HCT116 (cell line): ENCODE results near the gene DUS4L. TPM values are rescaled to one million over a fixed set of nuclear protein-coding genes. Genes with fewer than 3 reads are reported as not detected.

Experiments used
- ATAC-seq: fragments of 200-7000 bp; cut with Tn5 transposase; 2 replicates; pipeline ENCODE4 v1.9.1; 2020; ENCODE audit warnings: mild to moderate bottlenecking, moderate library complexity
- BruUV-seq: library from RNA; stranded (reverse); fragments of 400-500 nt; replicated peaks from 2 replicates; lab custom pipeline; 2021; lab: Mats Ljungman, UMichigan
- CTCF ChIA-PET: fragments of 300-600 bp; sonication (Branson Sonifier 250); formaldehyde crosslinking; loops from one replicate; lab custom pipeline; 2021; ENCODE audit warnings: antibody characterized with exemption; lab: Charles Lee
- POLR2A ChIA-PET: fragments of 300-600, 350-600 bp; sonication (Branson Sonifier 250); formaldehyde crosslinking; loops from one replicate; lab custom pipeline; 2021; ENCODE audit warnings: antibody characterized with exemption; lab: Charles Lee
- RAD21 ChIA-PET, 2 experiments: fragments of 300-600 bp; sonication (Branson Sonifier 250); formaldehyde crosslinking; loops; one replicate each; lab custom pipeline; 2023; ENCODE audit warnings: low total read pairs in 2 of 2; ENCODE audit not compliant: uncharacterized antibody in 2 of 2, unreplicated experiment in 2 of 2, low non-redundant PET in 1 of 2; lab: Charles Lee
- DNase-seq: peaks from one replicate; pipeline ENCODE4 v3.0.0-alpha.2; 2010; ENCODE audit warnings: low read depth, low spot score
- H2AFZ ChIP-seq: fragments of 200-600 bp; shearing (Covaris generic), sonication (generic); 2 replicates; pipeline ENCODE4 v1.6.1; 2017; ENCODE audit warnings: low read depth, mixed run types, mixed read lengths, antibody characterized with exemption, low read length; ENCODE audit not compliant: poor library complexity, severe bottlenecking
- H3K27ac ChIP-seq: 2 replicates; pipeline ENCODE4 v1.5.1; 2012; ENCODE audit warnings: low read depth, low read length
- H3K27me3 ChIP-seq: fragments of 200-600 bp; sonication (generic); 2 replicates; pipeline ENCODE4 v1.6.1; 2016; ENCODE audit warnings: mixed run types, low read length, mixed read lengths; ENCODE audit not compliant: insufficient read depth
- H3K36me3 ChIP-seq, 2 experiments: fragments of 200-500 bp in 1 of 2; fragments of 200-600 bp in 1 of 2; sonication (Bioruptor generic) in 1 of 2; sonication (generic) in 1 of 2; 2 replicates each; pipeline versions ENCODE4 v1.5.1 to v1.6.1; 2014 to 2016; ENCODE audit warnings: low read length in 2 of 2, inconsistent platforms in 1 of 2, mixed read lengths in 1 of 2, mixed run types in 1 of 2; ENCODE audit not compliant: insufficient read depth in 2 of 2, control insufficient read depth in 1 of 2
- H3K4me1 ChIP-seq, 2 experiments: fragments of 200-600 bp in 1 of 2; sonication (generic) in 1 of 2; 2 replicates each; pipeline versions ENCODE4 v1.5.1 to v1.6.1; 2012 to 2017; ENCODE audit warnings: low read length in 2 of 2, inconsistent platforms in 1 of 2, mild to moderate bottlenecking in 1 of 2, mixed read lengths in 1 of 2, mixed run types in 1 of 2, moderate library complexity in 1 of 2; ENCODE audit not compliant: insufficient read depth in 2 of 2, control insufficient read depth in 1 of 2
- H3K4me2 ChIP-seq: fragments of 200-600 bp; sonication (generic); 2 replicates; pipeline ENCODE4 v1.6.1; 2017; ENCODE audit warnings: mixed run types, low read length, mixed read lengths
- H3K4me3 ChIP-seq, 2 experiments: fragments of 200-600 bp in 1 of 2; sonication (generic) in 1 of 2; replicated peaks in 1 of 2; 2 replicates each; pipeline ENCODE4 v1.5.1; 2011 to 2016; ENCODE audit warnings: low read length in 2 of 2, control low read depth in 1 of 2, low read depth in 1 of 2, mild to moderate bottlenecking in 1 of 2, mixed read lengths in 1 of 2, mixed run types in 1 of 2
- H3K79me2 ChIP-seq: fragments of 200-600 bp; sonication (generic); 2 replicates; pipeline ENCODE4 v1.6.1; 2017; ENCODE audit warnings: mild to moderate bottlenecking, mixed run types, low read length, moderate library complexity, mixed read lengths; ENCODE audit not compliant: insufficient read depth
- H3K9ac ChIP-seq: fragments of 200-600 bp; sonication (generic); 2 replicates; pipeline ENCODE4 v1.6.1; 2016; ENCODE audit warnings: low read length, mixed read lengths
- H3K9me2 ChIP-seq: fragments of 200-600 bp; sonication (generic), shearing (Covaris generic); 2 replicates; pipeline ENCODE4 v1.6.1; 2017; ENCODE audit warnings: mixed run types, mild to moderate bottlenecking, moderate library complexity; ENCODE audit not compliant: insufficient read depth
- H3K9me3 ChIP-seq, 2 experiments: fragments of 200-500 bp in 1 of 2; fragments of 200-600 bp in 1 of 2; sonication (Bioruptor generic) in 1 of 2; sonication (generic) in 1 of 2; 2 replicates each; pipeline ENCODE4 v1.6.1; 2014 to 2017; ENCODE audit warnings: low read length in 2 of 2, mixed read lengths in 2 of 2, inconsistent platforms in 1 of 2, low read depth in 1 of 2, mild to moderate bottlenecking in 1 of 2, mixed run types in 1 of 2, moderate library complexity in 1 of 2; ENCODE audit not compliant: control insufficient read depth in 1 of 2, insufficient read depth in 1 of 2
- H4K20me1 ChIP-seq: fragments of 200-600 bp; sonication (generic), shearing (Covaris generic); 2 replicates; pipeline ENCODE4 v1.6.1; 2017; ENCODE audit warnings: mixed run types, mild to moderate bottlenecking, moderate library complexity; ENCODE audit not compliant: insufficient read depth
- CEBPB ChIP-seq: IDR thresholded peaks from 2 replicates; pipeline ENCODE4 v1.6.1; 2012; ENCODE audit warnings: low read depth
- ELF1 ChIP-seq: IDR thresholded peaks from 2 replicates; pipeline ENCODE4 v1.6.1; 2012; ENCODE audit warnings: low read depth, borderline replicate concordance
- EZH2phosphoT487 ChIP-seq: fragments of 200-600 bp; IDR thresholded peaks from 2 replicates; pipeline ENCODE4 v1.6.1; 2018; ENCODE audit warnings: antibody characterized with exemption, borderline replicate concordance
- FOSL1 ChIP-seq: IDR thresholded peaks from 2 replicates; pipeline ENCODE4 v1.6.1; 2012; ENCODE audit warnings: low read depth
- JUND ChIP-seq: IDR thresholded peaks from 2 replicates; pipeline ENCODE4 v1.6.1; 2012
- POLR2A ChIP-seq: IDR thresholded peaks from 2 replicates; pipeline ENCODE4 v1.7.0; 2011; ENCODE audit warnings: borderline replicate concordance; ENCODE audit not compliant: insufficient read depth, insufficient read length; ENCODE audit errors: extremely low read depth
- POLR2AphosphoS5 ChIP-seq: IDR thresholded peaks from 2 replicates; pipeline ENCODE4 v1.6.1; 2011; ENCODE audit warnings: mild to moderate bottlenecking, low read depth, low read length, moderate library complexity
- SIN3A ChIP-seq: IDR thresholded peaks from 2 replicates; pipeline ENCODE4 v1.6.1; 2012; ENCODE audit warnings: low read depth
- SP1 ChIP-seq: IDR thresholded peaks from 2 replicates; pipeline ENCODE4 v1.6.1; 2012; ENCODE audit warnings: low read depth
- SRF ChIP-seq: IDR thresholded peaks from 2 replicates; pipeline ENCODE4 v1.6.1; 2012; ENCODE audit warnings: low read depth
- TCF7L2 ChIP-seq: IDR thresholded peaks from 2 replicates; pipeline ENCODE4 v1.7.0; 2011; ENCODE audit warnings: borderline replicate concordance, inconsistent platforms; ENCODE audit not compliant: insufficient read depth, insufficient read length; ENCODE audit errors: extremely low read depth
- YY1 ChIP-seq: IDR thresholded peaks from 2 replicates; pipeline ENCODE4 v1.6.1; 2011; ENCODE audit warnings: low read length, low read depth, moderate library complexity, mild to moderate bottlenecking; ENCODE audit not compliant: insufficient replicate concordance; ENCODE audit errors: extremely low read depth
- ZFX ChIP-seq: fragments of 450-650 bp; IDR thresholded peaks from 2 replicates; pipeline ENCODE4 v1.6.1; 2017
- ZNF274 ChIP-seq: fragments of 200-500 bp; sonication (Bioruptor generic); IDR thresholded peaks from 2 replicates; pipeline ENCODE4 v1.6.1; 2014; ENCODE audit warnings: mild to moderate bottlenecking, low read depth, low read length, inconsistent platforms
- intact Hi-C: fragments of 100-400 bp; cut with micrococcal nuclease; formaldehyde crosslinking; loops from 2 replicates; pipeline ENCODE4 v1.10.0; 2022
- total RNA-seq: library from RNA; stranded (reverse); gene quantifications from one replicate; pipeline ENCODE4 v1.2.1, GENCODE V29; 2021; ENCODE audit not compliant: unreplicated experiment
- TF ChIP-seq, protein P1 (sequence below): IDR thresholded peaks from 2 replicates; pipeline ENCODE4 v1.6.1; 2012; ENCODE audit warnings: low read depth
- TF ChIP-seq, protein P2 (sequence below), 3 experiments: fragments of 200-600 bp in 1 of 3; sonication (generic) in 1 of 3; IDR thresholded peaks in 2 of 3; conservative IDR thresholded peaks in 1 of 3; 2 replicates each; pipeline ENCODE4 v1.5.1; 2012 to 2017; ENCODE audit warnings: low read depth in 2 of 3, low read length in 2 of 3, antibody characterized with exemption in 1 of 3, borderline replicate concordance in 1 of 3, control low read depth in 1 of 3, mild to moderate bottlenecking in 1 of 3, mixed read lengths in 1 of 3, mixed run types in 1 of 3, moderate library complexity in 1 of 3; ENCODE audit not compliant: insufficient read depth in 1 of 3
- TF ChIP-seq, protein P3 (sequence below): IDR thresholded peaks from 2 replicates; pipeline ENCODE4 v1.6.1; 2012
- TF ChIP-seq, protein P4 (sequence below): IDR thresholded peaks from 2 replicates; pipeline ENCODE4 v1.6.1; 2012
- TF ChIP-seq, protein P5 (sequence below): IDR thresholded peaks from 2 replicates; pipeline ENCODE4 v1.6.1; 2011; ENCODE audit warnings: mild to moderate bottlenecking, low read length, moderate library complexity; ENCODE audit not compliant: insufficient replicate concordance; ENCODE audit errors: extremely low read depth

The DUS4L gene
- total RNA-seq, 1 experiment from 2014 or later = 12.6 TPM

DNA sequence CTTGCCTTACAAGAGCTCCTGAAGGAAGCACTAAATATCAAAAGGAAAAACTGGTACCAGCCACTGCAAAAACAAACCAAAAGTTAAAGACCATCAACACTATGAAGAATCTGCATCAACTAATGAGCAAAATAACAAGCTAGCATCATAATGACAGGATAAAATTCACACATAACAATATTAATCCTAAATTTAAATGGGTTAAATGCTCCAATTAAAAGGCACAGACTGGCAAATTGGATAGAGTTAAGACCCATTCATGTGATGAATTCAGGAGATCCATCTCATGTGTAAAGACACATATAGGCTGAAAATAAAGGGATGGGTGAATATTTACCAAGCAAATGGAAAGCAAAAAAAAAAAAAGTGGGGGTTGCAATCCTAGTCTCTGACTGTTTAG is 29.6 kb upstream of the DUS4L start:
- H3K4me2 ChIP-seq = no peak overlapping the region
- ChIA-PET POLR2A (no interaction called here), RAD21 (no interaction called here), CTCF (no interaction called here)
- intact Hi-C loops = no loop called here
- H4K20me1 ChIP-seq = no peaks in the 10 kb centered on the region
- no peaks in the 10 kb centered on the region for H3K27me3 ChIP-seq
- no peaks in the 10 kb centered on the region for H3K36me3 ChIP-seq
- H3K79me2 ChIP-seq = peaks cover 2% of the 10 kb centered on the region; the same call in 1 of the 2 replicates
- no TSS peak for BruUV-seq
- no peak overlapping the region for H3K4me3 ChIP-seq
- no peaks in the 10 kb centered on the region for H3K9me2 ChIP-seq
- no peaks in the 10 kb centered on the region; a peak in 1 of 4 replicates for H3K4me1 ChIP-seq
- no peak overlapping the region for H3K27ac ChIP-seq
- ATAC-seq (no peak), DNase-seq (no peak)
- H3K9me3 ChIP-seq = no peaks in the 10 kb centered on the region
- TF ChIP-seq SIN3A (no peak), SRF (no peak), JUND (no peak), ZNF274 (no peak), FOSL1 (no peak), CEBPB (no peak), SP1 (no peak), POLR2AphosphoS5 (no peak), ZFX (no peak), TCF7L2 (no peak), POLR2A (no peak), ELF1 (no peak), EZH2phosphoT487 (no peak), YY1 (no peak)
- TF ChIP-seq, protein P1, sequence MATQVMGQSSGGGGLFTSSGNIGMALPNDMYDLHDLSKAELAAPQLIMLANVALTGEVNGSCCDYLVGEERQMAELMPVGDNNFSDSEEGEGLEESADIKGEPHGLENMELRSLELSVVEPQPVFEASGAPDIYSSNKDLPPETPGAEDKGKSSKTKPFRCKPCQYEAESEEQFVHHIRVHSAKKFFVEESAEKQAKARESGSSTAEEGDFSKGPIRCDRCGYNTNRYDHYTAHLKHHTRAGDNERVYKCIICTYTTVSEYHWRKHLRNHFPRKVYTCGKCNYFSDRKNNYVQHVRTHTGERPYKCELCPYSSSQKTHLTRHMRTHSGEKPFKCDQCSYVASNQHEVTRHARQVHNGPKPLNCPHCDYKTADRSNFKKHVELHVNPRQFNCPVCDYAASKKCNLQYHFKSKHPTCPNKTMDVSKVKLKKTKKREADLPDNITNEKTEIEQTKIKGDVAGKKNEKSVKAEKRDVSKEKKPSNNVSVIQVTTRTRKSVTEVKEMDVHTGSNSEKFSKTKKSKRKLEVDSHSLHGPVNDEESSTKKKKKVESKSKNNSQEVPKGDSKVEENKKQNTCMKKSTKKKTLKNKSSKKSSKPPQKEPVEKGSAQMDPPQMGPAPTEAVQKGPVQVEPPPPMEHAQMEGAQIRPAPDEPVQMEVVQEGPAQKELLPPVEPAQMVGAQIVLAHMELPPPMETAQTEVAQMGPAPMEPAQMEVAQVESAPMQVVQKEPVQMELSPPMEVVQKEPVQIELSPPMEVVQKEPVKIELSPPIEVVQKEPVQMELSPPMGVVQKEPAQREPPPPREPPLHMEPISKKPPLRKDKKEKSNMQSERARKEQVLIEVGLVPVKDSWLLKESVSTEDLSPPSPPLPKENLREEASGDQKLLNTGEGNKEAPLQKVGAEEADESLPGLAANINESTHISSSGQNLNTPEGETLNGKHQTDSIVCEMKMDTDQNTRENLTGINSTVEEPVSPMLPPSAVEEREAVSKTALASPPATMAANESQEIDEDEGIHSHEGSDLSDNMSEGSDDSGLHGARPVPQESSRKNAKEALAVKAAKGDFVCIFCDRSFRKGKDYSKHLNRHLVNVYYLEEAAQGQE = no peak
- TF ChIP-seq, protein P2, sequence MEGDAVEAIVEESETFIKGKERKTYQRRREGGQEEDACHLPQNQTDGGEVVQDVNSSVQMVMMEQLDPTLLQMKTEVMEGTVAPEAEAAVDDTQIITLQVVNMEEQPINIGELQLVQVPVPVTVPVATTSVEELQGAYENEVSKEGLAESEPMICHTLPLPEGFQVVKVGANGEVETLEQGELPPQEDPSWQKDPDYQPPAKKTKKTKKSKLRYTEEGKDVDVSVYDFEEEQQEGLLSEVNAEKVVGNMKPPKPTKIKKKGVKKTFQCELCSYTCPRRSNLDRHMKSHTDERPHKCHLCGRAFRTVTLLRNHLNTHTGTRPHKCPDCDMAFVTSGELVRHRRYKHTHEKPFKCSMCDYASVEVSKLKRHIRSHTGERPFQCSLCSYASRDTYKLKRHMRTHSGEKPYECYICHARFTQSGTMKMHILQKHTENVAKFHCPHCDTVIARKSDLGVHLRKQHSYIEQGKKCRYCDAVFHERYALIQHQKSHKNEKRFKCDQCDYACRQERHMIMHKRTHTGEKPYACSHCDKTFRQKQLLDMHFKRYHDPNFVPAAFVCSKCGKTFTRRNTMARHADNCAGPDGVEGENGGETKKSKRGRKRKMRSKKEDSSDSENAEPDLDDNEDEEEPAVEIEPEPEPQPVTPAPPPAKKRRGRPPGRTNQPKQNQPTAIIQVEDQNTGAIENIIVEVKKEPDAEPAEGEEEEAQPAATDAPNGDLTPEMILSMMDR (IDR thresholded peaks at IDR 0.05 in 2 of 3, conservative IDR thresholded peaks at IDR 0.05 in 1 of 3; ENCODE audit: borderline replicate concordance in 1 of 3, insufficient read depth in 1 of 3, low read depth in 2 of 3, low read length in 2 of 3) = no peak
- TF ChIP-seq, protein P3, sequence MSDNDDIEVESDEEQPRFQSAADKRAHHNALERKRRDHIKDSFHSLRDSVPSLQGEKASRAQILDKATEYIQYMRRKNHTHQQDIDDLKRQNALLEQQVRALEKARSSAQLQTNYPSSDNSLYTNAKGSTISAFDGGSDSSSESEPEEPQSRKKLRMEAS = no peak
- TF ChIP-seq, protein P4, sequence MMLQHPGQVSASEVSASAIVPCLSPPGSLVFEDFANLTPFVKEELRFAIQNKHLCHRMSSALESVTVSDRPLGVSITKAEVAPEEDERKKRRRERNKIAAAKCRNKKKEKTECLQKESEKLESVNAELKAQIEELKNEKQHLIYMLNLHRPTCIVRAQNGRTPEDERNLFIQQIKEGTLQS = no peak
- TF ChIP-seq, protein P5, sequence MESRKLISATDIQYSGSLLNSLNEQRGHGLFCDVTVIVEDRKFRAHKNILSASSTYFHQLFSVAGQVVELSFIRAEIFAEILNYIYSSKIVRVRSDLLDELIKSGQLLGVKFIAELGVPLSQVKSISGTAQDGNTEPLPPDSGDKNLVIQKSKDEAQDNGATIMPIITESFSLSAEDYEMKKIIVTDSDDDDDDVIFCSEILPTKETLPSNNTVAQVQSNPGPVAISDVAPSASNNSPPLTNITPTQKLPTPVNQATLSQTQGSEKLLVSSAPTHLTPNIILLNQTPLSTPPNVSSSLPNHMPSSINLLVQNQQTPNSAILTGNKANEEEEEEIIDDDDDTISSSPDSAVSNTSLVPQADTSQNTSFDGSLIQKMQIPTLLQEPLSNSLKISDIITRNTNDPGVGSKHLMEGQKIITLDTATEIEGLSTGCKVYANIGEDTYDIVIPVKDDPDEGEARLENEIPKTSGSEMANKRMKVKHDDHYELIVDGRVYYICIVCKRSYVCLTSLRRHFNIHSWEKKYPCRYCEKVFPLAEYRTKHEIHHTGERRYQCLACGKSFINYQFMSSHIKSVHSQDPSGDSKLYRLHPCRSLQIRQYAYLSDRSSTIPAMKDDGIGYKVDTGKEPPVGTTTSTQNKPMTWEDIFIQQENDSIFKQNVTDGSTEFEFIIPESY = no peak
- H2AFZ ChIP-seq = no peak overlapping the region
- H3K9ac ChIP-seq = no peak overlapping the region
